ENCODE data around the gene SERTAD1. TPM values are rescaled to one million over a fixed set of nuclear protein-coding genes. Genes with fewer than 3 reads are reported as not detected.

Gene SERTAD1
- total and polyA plus RNA-seq, 2 donors (not counting 1 experiment from before 2014, with no cell fraction given): 11.9 to 59.4 TPM

GRCh38 chr19:40380199-40381037, 45.4 kb downstream of the SERTAD1 start:
- no peaks in the 10 kb centered on the region for H3K9me3 ChIP-seq (ENCODE audit: control extremely low read depth in 1 of 3, control insufficient read depth in 2 of 3, insufficient read depth in 1 of 3, low read length in 2 of 3)
- H2AFZ ChIP-seq (ENCODE audit: insufficient read depth, low read depth, low read length, poor library complexity, severe bottlenecking): no peak overlapping the region
- Mint-ChIP-seq H3K27ac (no peak overlapping the region), H3K9me3 (ENCODE audit: insufficient read depth) (no peaks in the 10 kb centered on the region), H3K4me3 (no peak overlapping the region), H3K4me1 (no peaks in the 10 kb centered on the region), H3K27me3 (no peaks in the 10 kb centered on the region)
- TF ChIP-seq, protein P1, sequence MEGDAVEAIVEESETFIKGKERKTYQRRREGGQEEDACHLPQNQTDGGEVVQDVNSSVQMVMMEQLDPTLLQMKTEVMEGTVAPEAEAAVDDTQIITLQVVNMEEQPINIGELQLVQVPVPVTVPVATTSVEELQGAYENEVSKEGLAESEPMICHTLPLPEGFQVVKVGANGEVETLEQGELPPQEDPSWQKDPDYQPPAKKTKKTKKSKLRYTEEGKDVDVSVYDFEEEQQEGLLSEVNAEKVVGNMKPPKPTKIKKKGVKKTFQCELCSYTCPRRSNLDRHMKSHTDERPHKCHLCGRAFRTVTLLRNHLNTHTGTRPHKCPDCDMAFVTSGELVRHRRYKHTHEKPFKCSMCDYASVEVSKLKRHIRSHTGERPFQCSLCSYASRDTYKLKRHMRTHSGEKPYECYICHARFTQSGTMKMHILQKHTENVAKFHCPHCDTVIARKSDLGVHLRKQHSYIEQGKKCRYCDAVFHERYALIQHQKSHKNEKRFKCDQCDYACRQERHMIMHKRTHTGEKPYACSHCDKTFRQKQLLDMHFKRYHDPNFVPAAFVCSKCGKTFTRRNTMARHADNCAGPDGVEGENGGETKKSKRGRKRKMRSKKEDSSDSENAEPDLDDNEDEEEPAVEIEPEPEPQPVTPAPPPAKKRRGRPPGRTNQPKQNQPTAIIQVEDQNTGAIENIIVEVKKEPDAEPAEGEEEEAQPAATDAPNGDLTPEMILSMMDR (IDR thresholded peaks at IDR 0.05): no peak
- TF ChIP-seq EZH2 (IDR thresholded peaks at IDR 0.05; ENCODE audit: borderline replicate concordance, insufficient read depth, low read depth, low read length, poor library complexity, severe bottlenecking): no peak
- H3K4me3 ChIP-seq (ENCODE audit: control extremely low read depth in 1 of 5, extremely low read depth in 1 of 5, insufficient read depth in 1 of 5, low read depth in 2 of 5, low read length in 4 of 5): no peak overlapping the region
- ATAC-seq (ENCODE audit: low read depth) (no peak), DNase-seq (no peak)
- POLR2A ChIA-PET: no interaction called here
- H3K36me3 ChIP-seq (replicated peaks in 1 of 2; ENCODE audit: control extremely low read depth in 1 of 2, control insufficient read depth in 1 of 2, extremely low read depth in 1 of 2, insufficient read depth in 2 of 2, low read length in 1 of 2): peaks cover 0 to 2% of the 10 kb centered on the region in 2 experiments
- H3K27me3 ChIP-seq (replicated peaks in 1 of 4; ENCODE audit: control extremely low read depth in 1 of 4, control insufficient read depth in 3 of 4, insufficient read depth in 4 of 4, low read length in 3 of 4): peaks cover 0 to 3% (median 0%) of the 10 kb centered on the region in 4 experiments
- H3K4me1 ChIP-seq (ENCODE audit: control insufficient read depth in 2 of 2, insufficient read depth in 2 of 2, low read length in 2 of 2): no peaks in the 10 kb centered on the region
- intact Hi-C loops (cut with micrococcal nuclease): no loop called here
- no peak overlapping the region for H3K27ac ChIP-seq (ENCODE audit: low read length in 2 of 2)
- no peaks in the 10 kb centered on the region for H3K79me2 ChIP-seq (ENCODE audit: control insufficient read depth, insufficient read depth, low read length)
- CTCF ChIA-PET: no interaction called here
- WGBS (ENCODE audit: insufficient coverage): 96% methylated on average over 35 of the region's 37 CpGs
- no peaks in the 10 kb centered on the region for H4K20me1 ChIP-seq (ENCODE audit: control insufficient read depth, insufficient read depth, low read length, poor library complexity, severe bottlenecking)
- no peak overlapping the region for H3K4me2 ChIP-seq (replicated peaks; ENCODE audit: low read depth, low read length, poor library complexity, severe bottlenecking)
- H3K9ac ChIP-seq (ENCODE audit: low read length): no peak overlapping the region

DNA sequence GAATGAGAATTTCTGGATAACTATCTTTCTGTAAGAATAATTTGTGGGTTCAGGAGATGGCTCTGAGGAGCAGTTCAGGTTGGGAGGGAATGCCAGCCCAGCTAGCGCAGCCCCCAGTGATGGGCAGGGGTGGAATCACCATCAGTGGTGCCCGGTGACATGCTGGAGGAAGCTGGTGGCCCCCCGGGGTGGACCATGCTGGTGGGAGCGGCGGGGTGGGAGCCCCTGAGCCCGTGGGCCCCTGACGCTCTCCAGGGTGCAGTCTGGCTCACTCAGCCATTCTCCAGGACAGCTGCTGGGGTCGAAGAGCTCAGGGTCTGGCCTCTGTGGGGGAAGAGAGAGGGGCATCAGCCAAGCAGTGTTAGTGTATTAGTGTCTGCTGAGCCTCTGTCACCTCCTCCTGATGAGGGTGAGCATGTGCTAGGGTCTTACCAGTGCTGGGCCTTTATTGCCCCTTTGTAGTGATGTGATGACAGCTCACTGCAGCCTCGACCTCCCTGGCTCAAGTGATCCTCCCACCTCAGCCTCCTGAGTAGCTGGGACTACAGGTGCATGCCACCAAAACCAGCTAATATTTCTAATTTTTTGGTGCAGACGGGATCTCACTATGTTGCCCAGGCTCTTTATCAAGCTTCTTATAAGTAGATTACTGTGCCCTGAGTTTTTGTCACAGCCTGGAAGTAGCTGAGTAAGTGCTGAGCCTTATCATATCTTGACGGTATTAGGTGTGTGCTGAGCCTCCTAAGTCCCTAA, 46.2 kb downstream of the SERTAD1 start:
- Histone ChIP-seq H3K36me3 (replicated peaks in 1 of 2; ENCODE audit: control extremely low read depth in 1 of 2, control insufficient read depth in 1 of 2, extremely low read depth in 1 of 2, insufficient read depth in 2 of 2, low read length in 1 of 2) (peaks cover 0 to 2% of the 10 kb centered on the region in 2 experiments), H3K4me2 (replicated peaks; ENCODE audit: low read depth, low read length, poor library complexity, severe bottlenecking) (no peak overlapping the region), H3K4me1 (ENCODE audit: control insufficient read depth in 2 of 2, insufficient read depth in 2 of 2, low read length in 2 of 2) (no peaks in the 10 kb centered on the region), H2AFZ (ENCODE audit: insufficient read depth, low read depth, low read length, poor library complexity, severe bottlenecking) (no peak overlapping the region), H4K20me1 (ENCODE audit: control insufficient read depth, insufficient read depth, low read length, poor library complexity, severe bottlenecking) (no peaks in the 10 kb centered on the region), H3K4me3 (ENCODE audit: control extremely low read depth in 1 of 5, extremely low read depth in 1 of 5, insufficient read depth in 1 of 5, low read depth in 2 of 5, low read length in 4 of 5) (no peak overlapping the region), H3K79me2 (ENCODE audit: control insufficient read depth, insufficient read depth, low read length) (no peaks in the 10 kb centered on the region), H3K27ac (ENCODE audit: low read length in 2 of 2) (no peak overlapping the region), H3K27me3 (replicated peaks in 1 of 4; ENCODE audit: control extremely low read depth in 1 of 4, control insufficient read depth in 3 of 4, insufficient read depth in 4 of 4, low read length in 3 of 4) (no peaks in the 10 kb centered on the region), H3K9ac (ENCODE audit: low read length) (no peak overlapping the region), H3K9me3 (ENCODE audit: control extremely low read depth in 1 of 3, control insufficient read depth in 2 of 3, insufficient read depth in 1 of 3, low read length in 2 of 3) (no peaks in the 10 kb centered on the region)
- Mint-ChIP-seq H3K4me3 (no peak overlapping the region), H3K27me3 (no peaks in the 10 kb centered on the region), H3K9me3 (ENCODE audit: insufficient read depth) (no peaks in the 10 kb centered on the region), H3K27ac (no peak overlapping the region), H3K4me1 (no peaks in the 10 kb centered on the region)
- CTCF ChIA-PET: no interaction called here
- ATAC-seq (ENCODE audit: low read depth) (no peak), DNase-seq (no peak)
- TF ChIP-seq EZH2 (IDR thresholded peaks at IDR 0.05; ENCODE audit: borderline replicate concordance, insufficient read depth, low read depth, low read length, poor library complexity, severe bottlenecking): no peak
- TF ChIP-seq, protein P1 (IDR thresholded peaks at IDR 0.05): no peak
- WGBS (ENCODE audit: insufficient coverage): 87% methylated on average over 10 of the region's 11 CpGs
- POLR2A ChIA-PET: no interaction called here
- intact Hi-C loops (cut with micrococcal nuclease): no loop called here
